Astrocyte (in vitro differentiated cells and primary cell): ENCODE results near the gene RGL1.

ENCODE experiments used
- EZH2 ChIP-seq: IDR thresholded peaks from 2 replicates; pipeline ENCODE4 v1.6.1; 2012; ENCODE audit warnings: mild to moderate bottlenecking, low read length, inconsistent platforms; ENCODE audit not compliant: insufficient read depth
- TF ChIP-seq, protein P1 (sequence below): IDR thresholded peaks from 2 replicates; pipeline ENCODE4 v1.5.1; 2011; ENCODE audit warnings: low read depth, mild to moderate bottlenecking, inconsistent platforms, low read length, moderate library complexity; ENCODE audit not compliant: insufficient read depth

GRCh38 chr1:183864611-183865010, 59.7 kb downstream of the RGL1 start:
- TF ChIP-seq, protein P1, sequence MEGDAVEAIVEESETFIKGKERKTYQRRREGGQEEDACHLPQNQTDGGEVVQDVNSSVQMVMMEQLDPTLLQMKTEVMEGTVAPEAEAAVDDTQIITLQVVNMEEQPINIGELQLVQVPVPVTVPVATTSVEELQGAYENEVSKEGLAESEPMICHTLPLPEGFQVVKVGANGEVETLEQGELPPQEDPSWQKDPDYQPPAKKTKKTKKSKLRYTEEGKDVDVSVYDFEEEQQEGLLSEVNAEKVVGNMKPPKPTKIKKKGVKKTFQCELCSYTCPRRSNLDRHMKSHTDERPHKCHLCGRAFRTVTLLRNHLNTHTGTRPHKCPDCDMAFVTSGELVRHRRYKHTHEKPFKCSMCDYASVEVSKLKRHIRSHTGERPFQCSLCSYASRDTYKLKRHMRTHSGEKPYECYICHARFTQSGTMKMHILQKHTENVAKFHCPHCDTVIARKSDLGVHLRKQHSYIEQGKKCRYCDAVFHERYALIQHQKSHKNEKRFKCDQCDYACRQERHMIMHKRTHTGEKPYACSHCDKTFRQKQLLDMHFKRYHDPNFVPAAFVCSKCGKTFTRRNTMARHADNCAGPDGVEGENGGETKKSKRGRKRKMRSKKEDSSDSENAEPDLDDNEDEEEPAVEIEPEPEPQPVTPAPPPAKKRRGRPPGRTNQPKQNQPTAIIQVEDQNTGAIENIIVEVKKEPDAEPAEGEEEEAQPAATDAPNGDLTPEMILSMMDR, result no peak
- TF ChIP-seq EZH2, result no peak
